HepG2 (cell line): Measurements from ENCODE around the gene SMIM24. TPM values are rescaled to one million over a fixed set of nuclear protein-coding genes. Genes with fewer than 3 reads are reported as not detected.

Source experiments
- HMG20A ChIP-seq: IDR thresholded peaks from 2 replicates; pipeline ENCODE4 v1.6.1; 2016; ENCODE audit warnings: borderline replicate concordance
- HNF1A ChIP-seq, 2 experiments: sonication (generic) in 1 of 2; formaldehyde crosslinking in 1 of 2; IDR thresholded peaks; 2 replicates each; pipeline versions ENCODE4 v1.4.0 to v1.6.1; 2016 to 2020; ENCODE audit warnings: borderline replicate concordance in 1 of 2, low read depth in 1 of 2, mild to moderate bottlenecking in 1 of 2, missing genetic modification reagents in 1 of 2
- HNRNPH1 ChIP-seq: fragments of 200-400 bp; formaldehyde crosslinking; optimal IDR thresholded peaks from 2 replicates; pipeline ENCODE3; 2017; ENCODE audit warnings: mild to moderate bottlenecking, low read depth, low read length
- IRF9 ChIP-seq: sonication (generic); formaldehyde crosslinking; IDR thresholded peaks from 2 replicates; pipeline ENCODE4 v1.8.0; 2022; ENCODE audit warnings: missing genetic modification reagents, mild to moderate bottlenecking, borderline replicate concordance
- PCBP1 ChIP-seq: fragments of 200-400 bp; formaldehyde crosslinking; IDR thresholded peaks from 2 replicates; pipeline ENCODE4 v1.6.1; 2017; ENCODE audit warnings: mild to moderate bottlenecking, low read depth, low read length, borderline replicate concordance
- SMYD3 ChIP-seq: sonication (generic); formaldehyde crosslinking; IDR thresholded peaks from 2 replicates; pipeline ENCODE4 v1.8.1; 2023; ENCODE audit warnings: mild to moderate bottlenecking, missing genetic modification reagents
- ZBTB33 ChIP-seq: sonication (generic); formaldehyde crosslinking; IDR thresholded peaks from 2 replicates; pipeline ENCODE4 v1.4.0; 2020; ENCODE audit warnings: missing genetic modification reagents
- ZNF225 ChIP-seq: sonication (generic); formaldehyde crosslinking; IDR thresholded peaks from 2 replicates; pipeline ENCODE4 v1.4.0; 2020; ENCODE audit warnings: mild to moderate bottlenecking, missing genetic modification reagents
- ZNF468 ChIP-seq: sonication (generic); formaldehyde crosslinking; IDR thresholded peaks from 2 replicates; pipeline ENCODE4 v1.8.0; 2022; ENCODE audit warnings: mild to moderate bottlenecking, moderate library complexity, missing genetic modification reagents
- ZNF570 ChIP-seq: sonication (generic); formaldehyde crosslinking; IDR thresholded peaks from 2 replicates; pipeline ENCODE4 v1.4.0; 2020; ENCODE audit warnings: mild to moderate bottlenecking, missing genetic modification reagents, borderline replicate concordance
- ZNF574 ChIP-seq: sonication (generic); formaldehyde crosslinking; IDR thresholded peaks from 2 replicates; pipeline ENCODE4 v1.4.0; 2020; ENCODE audit warnings: missing genetic modification reagents
- ZNF629 ChIP-seq: sonication (generic); formaldehyde crosslinking; conservative IDR thresholded peaks from 2 replicates; pipeline ENCODE4 v1.5.0; 2020; ENCODE audit warnings: missing genetic modification reagents
- ZNF75D ChIP-seq: sonication (generic); formaldehyde crosslinking; IDR thresholded peaks from 2 replicates; pipeline ENCODE4 v1.8.1; 2023; ENCODE audit warnings: missing genetic modification reagents, mild to moderate bottlenecking, borderline replicate concordance
- ZNF784 ChIP-seq: sonication (generic); formaldehyde crosslinking; IDR thresholded peaks from 2 replicates; pipeline ENCODE4 v1.5.1; 2020; ENCODE audit warnings: missing genetic modification reagents, mild to moderate bottlenecking, borderline replicate concordance
- ZNF839 ChIP-seq: sonication (generic); formaldehyde crosslinking; IDR thresholded peaks from 2 replicates; pipeline ENCODE4 v1.4.0; 2020; ENCODE audit warnings: missing genetic modification reagents, mild to moderate bottlenecking, borderline replicate concordance
- ZNF878 ChIP-seq: sonication (generic); formaldehyde crosslinking; IDR thresholded peaks from 2 replicates; pipeline ENCODE4 v1.8.1; 2023; ENCODE audit warnings: mild to moderate bottlenecking, missing genetic modification reagents, moderate library complexity
- polyA plus RNA-seq, 8 experiments: library from polyadenylated mRNA; depleted of rRNA in 3 of 8; stranded (reverse) in 7 of 8; unstranded in 1 of 8; fragments of >200 nt; fragmentation: Illumina TruSeq in 4 of 8; extraction: Trizol in 4 of 8; gene quantifications; 2 replicates each; pipeline versions ENCODE4 v1.2.1 to v1.2.3, GENCODE V29; 2011 to 2016; ENCODE audit warnings: low read depth in 4 of 8, missing spikeins in 1 of 8, mixed read lengths in 1 of 8; ENCODE audit not compliant: insufficient read depth in 1 of 8
- total RNA-seq, 5 experiments: library from RNA; depleted of rRNA; stranded (reverse); fragments of >200 nt; fragmentation: Illumina TruSeq; extraction: Trizol; gene quantifications; 2 replicates each; pipeline ENCODE4 v1.2.3, GENCODE V29; 2016; ENCODE audit warnings: low read depth in 1 of 5

The SMIM24 gene
- total and polyA plus RNA-seq, 2 of the 13 experiments (the other 11 are each of a cell fraction or from before 2014, with no cell fraction given), result 11.2 to 70.6 TPM

GRCh38 chr19:3481241-3482090, 1.1 kb upstream of the SMIM24 start (continued):
- TF ChIP-seq HNF1A (IDR thresholded peaks at IDR 0.05; ENCODE audit: low read depth) (no peak), HNF1A (CRISPR knock-in tag; IDR thresholded peaks at IDR 0.05; ENCODE audit: borderline replicate concordance) (peak; percentile 43; the same call in 1 of the 2 replicates), IRF9 (CRISPR knock-in tag) (peak; percentile 51; the same call in 1 of the 2 replicates), ZBTB33 (0 out of 2 replicates have a peak, but pooled peaks have one; percentile 37), ZNF75D (no peak), ZNF570 (no peak), SMYD3 (CRISPR knock-in tag) (peak; percentile 85; the same call in 1 of the 2 replicates), ZNF468 (peak; percentile 94), ZNF878 (peak; percentile 80; the same call in 1 of the 2 replicates), HMG20A (CRISPR knock-in tag) (no peak), ZNF784 (0 out of 2 replicates have a peak, but pooled peaks have one; percentile 77), ZNF629 (no peak; the same call in 1 of the 2 replicates), ZNF574 (CRISPR knock-in tag) (peak; percentile 42; the same call in 1 of the 2 replicates), ZNF225 (CRISPR knock-in tag) (0 out of 2 replicates have a peak, but pooled peaks have one; percentile 52), HNRNPH1 (no peak), PCBP1 (no peak), ZNF839 (CRISPR knock-in tag) (no peak)
